Osteoblast (primary cell): ENCODE data around the gene ITM2C. TPM values are rescaled to one million over a fixed set of nuclear protein-coding genes. Genes with fewer than 3 reads are reported as not detected.

Experiments used
- DNase-seq: peaks from one replicate; pipeline ENCODE4 v3.0.0; 2011; ENCODE audit warnings: low spot score, mixed read lengths; ENCODE audit not compliant: insufficient read length; ENCODE audit errors: missing footprints
- H2AFZ ChIP-seq: 2 replicates; pipeline ENCODE4 v1.6.0; 2011; ENCODE audit warnings: mild to moderate bottlenecking, low read length
- H3K27ac ChIP-seq: 2 replicates; pipeline ENCODE4 v1.5.1; 2011; ENCODE audit warnings: mild to moderate bottlenecking, low read depth, low read length, moderate library complexity
- H3K27me3 ChIP-seq: 2 replicates; pipeline ENCODE4 v1.6.0; 2012; ENCODE audit warnings: mild to moderate bottlenecking, control low read depth, inconsistent platforms, low read length, moderate library complexity; ENCODE audit not compliant: insufficient read depth
- H3K36me3 ChIP-seq: 2 replicates; pipeline ENCODE4 v1.5.1; 2011; ENCODE audit warnings: mild to moderate bottlenecking, low read length, control low read depth, moderate library complexity; ENCODE audit not compliant: insufficient read depth
- H3K4me1 ChIP-seq: 2 replicates; pipeline ENCODE4 v1.5.1; 2011; ENCODE audit warnings: mild to moderate bottlenecking, low read length, control low read depth, moderate library complexity; ENCODE audit not compliant: insufficient read depth
- H3K4me2 ChIP-seq: 2 replicates; pipeline ENCODE4 v1.6.0; 2011; ENCODE audit warnings: mild to moderate bottlenecking, low read length; ENCODE audit not compliant: insufficient read depth
- H3K4me3 ChIP-seq: fragments of 200-600 bp; sonication (generic); 3 replicates; pipeline ENCODE4 v1.5.1; 2012; ENCODE audit warnings: mild to moderate bottlenecking, low read length, inconsistent platforms; ENCODE audit not compliant: insufficient read depth
- H3K79me2 ChIP-seq: 2 replicates; pipeline ENCODE4 v1.6.0; 2012; ENCODE audit warnings: mild to moderate bottlenecking, low read length, control low read depth, inconsistent platforms; ENCODE audit not compliant: insufficient read depth
- H3K9me3 ChIP-seq: 2 replicates; pipeline ENCODE4 v1.5.1; 2011; ENCODE audit warnings: low read depth, low read length, control low read depth
- H4K20me1 ChIP-seq: 2 replicates; pipeline ENCODE4 v1.6.0; 2012; ENCODE audit warnings: mild to moderate bottlenecking, low read length, control low read depth; ENCODE audit not compliant: insufficient read depth
- total RNA-seq: library from RNA; depleted of rRNA; stranded (reverse); fragments of >200 nt; gene quantifications from 2 replicates; pipeline ENCODE4 v1.2.3, GENCODE V29; 2012
- TF ChIP-seq, protein P1 (sequence below): IDR thresholded peaks from 2 replicates; pipeline ENCODE4 v1.5.1; 2011; ENCODE audit warnings: mild to moderate bottlenecking, low read depth, low read length, moderate library complexity; ENCODE audit errors: extremely low read depth

ITM2C gene
- total RNA-seq, 1 donor, result 63.7 TPM

DNA sequence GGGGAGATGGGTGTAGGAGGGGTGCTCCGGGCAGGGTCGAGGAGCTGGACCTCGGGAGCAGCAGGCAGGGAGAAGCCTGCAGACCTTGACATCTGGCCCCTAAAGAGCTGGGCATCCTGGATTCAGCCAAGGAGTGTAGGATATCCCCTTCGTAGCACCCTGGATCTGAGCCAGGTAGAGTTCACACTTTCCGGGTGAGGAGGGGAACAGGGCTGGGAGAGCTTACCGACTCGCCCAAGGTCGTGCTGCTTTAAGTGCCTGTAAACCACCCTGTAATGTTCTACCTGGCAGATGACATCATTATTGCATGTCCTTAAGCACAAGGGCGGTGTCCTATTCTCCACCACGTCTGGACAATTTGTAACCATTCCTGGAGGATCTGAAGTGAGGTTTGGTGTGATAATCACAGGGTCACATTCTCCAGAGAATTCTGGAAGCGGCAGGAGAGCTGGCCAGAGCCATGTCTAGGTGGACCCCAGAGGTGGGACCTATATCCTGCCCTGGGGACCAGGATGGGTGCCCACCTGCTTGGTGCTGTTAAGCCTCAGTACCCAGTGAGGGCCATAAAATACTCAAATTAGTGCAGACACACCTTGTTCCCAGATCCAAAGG lies 14.6 kb downstream of the ITM2C start:
- Histone ChIP-seq H2AFZ (no peak overlapping the region), H3K4me3 (no peak overlapping the region), H4K20me1 (no peaks in the 10 kb centered on the region), H3K27me3 (no peaks in the 10 kb centered on the region), H3K4me1 (no peaks in the 10 kb centered on the region), H3K27ac (no peak overlapping the region), H3K79me2 (no peaks in the 10 kb centered on the region), H3K9me3 (no peaks in the 10 kb centered on the region), H3K36me3 (no peaks in the 10 kb centered on the region), H3K4me2 (no peak overlapping the region)
- DNase-seq, result peak; percentile 47
- TF ChIP-seq, protein P1, sequence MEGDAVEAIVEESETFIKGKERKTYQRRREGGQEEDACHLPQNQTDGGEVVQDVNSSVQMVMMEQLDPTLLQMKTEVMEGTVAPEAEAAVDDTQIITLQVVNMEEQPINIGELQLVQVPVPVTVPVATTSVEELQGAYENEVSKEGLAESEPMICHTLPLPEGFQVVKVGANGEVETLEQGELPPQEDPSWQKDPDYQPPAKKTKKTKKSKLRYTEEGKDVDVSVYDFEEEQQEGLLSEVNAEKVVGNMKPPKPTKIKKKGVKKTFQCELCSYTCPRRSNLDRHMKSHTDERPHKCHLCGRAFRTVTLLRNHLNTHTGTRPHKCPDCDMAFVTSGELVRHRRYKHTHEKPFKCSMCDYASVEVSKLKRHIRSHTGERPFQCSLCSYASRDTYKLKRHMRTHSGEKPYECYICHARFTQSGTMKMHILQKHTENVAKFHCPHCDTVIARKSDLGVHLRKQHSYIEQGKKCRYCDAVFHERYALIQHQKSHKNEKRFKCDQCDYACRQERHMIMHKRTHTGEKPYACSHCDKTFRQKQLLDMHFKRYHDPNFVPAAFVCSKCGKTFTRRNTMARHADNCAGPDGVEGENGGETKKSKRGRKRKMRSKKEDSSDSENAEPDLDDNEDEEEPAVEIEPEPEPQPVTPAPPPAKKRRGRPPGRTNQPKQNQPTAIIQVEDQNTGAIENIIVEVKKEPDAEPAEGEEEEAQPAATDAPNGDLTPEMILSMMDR, result no peak

DNA sequence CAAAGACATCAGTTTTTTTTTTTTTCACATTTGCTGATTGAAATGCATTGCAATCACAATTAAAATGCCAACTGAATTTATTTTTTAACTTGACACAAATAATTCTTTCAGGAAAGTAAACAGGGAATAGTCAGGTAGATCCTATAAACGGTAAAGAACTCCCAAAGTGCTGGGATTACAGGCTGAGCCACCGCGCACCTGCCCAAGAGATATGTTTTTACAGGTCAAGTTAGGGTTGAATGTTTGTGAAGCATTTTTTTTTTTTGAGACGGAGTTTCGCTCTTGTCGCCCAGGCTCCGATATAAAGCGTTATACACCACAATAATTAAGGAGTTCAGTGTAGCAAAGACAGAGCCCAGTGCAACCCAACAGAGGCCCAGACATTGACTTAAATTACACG lies 15.1 kb downstream of the ITM2C start:
- Histone ChIP-seq H3K36me3 (no peaks in the 10 kb centered on the region), H3K27ac (no peak overlapping the region), H3K4me3 (no peak overlapping the region), H3K4me1 (no peaks in the 10 kb centered on the region), H3K79me2 (no peaks in the 10 kb centered on the region), H4K20me1 (no peaks in the 10 kb centered on the region), H3K4me2 (no peak overlapping the region), H3K9me3 (no peaks in the 10 kb centered on the region), H3K27me3 (no peaks in the 10 kb centered on the region), H2AFZ (no peak overlapping the region)
- TF ChIP-seq, protein P1, result no peak
- peak; percentile 1 for DNase-seq

DNA sequence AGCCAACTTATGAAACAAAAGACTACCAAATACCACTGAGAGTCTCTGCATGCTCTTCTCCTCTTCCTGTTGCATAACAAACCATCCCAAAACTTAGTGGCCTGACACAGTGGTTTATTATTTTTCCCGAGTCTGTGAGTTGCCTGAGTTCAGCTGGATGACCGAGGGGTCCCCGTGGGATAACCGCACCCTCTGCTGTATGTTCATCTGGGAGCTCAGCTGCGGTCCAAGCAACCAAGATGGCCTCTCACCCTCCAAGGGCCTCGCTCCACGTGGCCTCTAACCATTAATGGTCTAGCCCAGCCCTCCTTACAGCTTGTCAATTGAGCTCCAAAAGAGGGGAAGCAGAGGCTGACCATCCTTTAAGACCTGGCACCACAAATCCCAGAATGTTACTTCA lies 17.1 kb downstream of the ITM2C start:
- H4K20me1 ChIP-seq, result no peaks in the 10 kb centered on the region
- H3K27ac ChIP-seq, result no peak overlapping the region
- no peak overlapping the region for H2AFZ ChIP-seq
- H3K36me3 ChIP-seq, result no peaks in the 10 kb centered on the region
- no peak overlapping the region for H3K4me2 ChIP-seq
- no peaks in the 10 kb centered on the region for H3K4me1 ChIP-seq
- H3K9me3 ChIP-seq, result no peaks in the 10 kb centered on the region
- no peak overlapping the region for H3K4me3 ChIP-seq
- TF ChIP-seq, protein P1, result no peak
- H3K27me3 ChIP-seq, result no peaks in the 10 kb centered on the region
- peak; percentile 17 for DNase-seq
- no peaks in the 10 kb centered on the region for H3K79me2 ChIP-seq

DNA sequence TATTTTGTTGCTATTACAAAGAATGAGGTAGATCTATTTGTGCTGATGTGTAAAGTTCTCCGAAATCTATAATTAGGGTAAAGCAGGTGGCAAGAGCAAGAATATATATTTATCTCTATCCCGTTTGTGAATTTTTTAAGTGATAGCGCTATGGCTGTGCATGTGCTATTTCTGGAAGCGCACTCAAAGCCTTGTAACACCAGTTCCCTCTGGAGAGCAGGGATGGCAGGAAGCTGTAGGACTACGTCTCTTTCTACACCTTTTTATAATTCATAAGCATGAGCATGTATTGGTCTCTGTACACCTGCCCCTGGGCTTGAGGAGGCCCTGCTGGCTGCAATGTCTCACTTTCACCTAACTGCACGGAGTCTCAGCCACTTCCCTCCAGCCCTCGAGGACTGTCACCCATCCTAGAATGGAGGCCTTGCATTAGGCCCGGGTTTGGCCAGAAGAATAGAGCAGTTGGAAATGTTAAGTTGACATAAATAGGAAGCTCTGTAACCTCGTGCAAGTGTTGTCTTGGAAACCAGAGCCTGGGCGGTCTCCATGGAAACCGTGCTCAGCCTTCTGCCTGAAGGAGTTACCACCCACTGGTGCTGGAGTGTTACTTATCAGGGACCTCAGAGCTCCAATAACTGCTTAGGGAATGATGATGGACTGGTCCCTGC lies 20.9 kb downstream of the ITM2C start:
- no peaks in the 10 kb centered on the region for H3K79me2 ChIP-seq
- H3K4me2 ChIP-seq, result no peak overlapping the region
- TF ChIP-seq, protein P1, result no peak
- H3K4me1 ChIP-seq, result no peaks in the 10 kb centered on the region
- H3K27ac ChIP-seq, result no peak overlapping the region
- no peaks in the 10 kb centered on the region for H4K20me1 ChIP-seq
- peaks cover 8% of the 10 kb centered on the region for H3K27me3 ChIP-seq
- H3K36me3 ChIP-seq, result no peaks in the 10 kb centered on the region
- no peak overlapping the region for H3K4me3 ChIP-seq
- no peak for DNase-seq
- no peaks in the 10 kb centered on the region for H3K9me3 ChIP-seq
- no peak overlapping the region for H2AFZ ChIP-seq
